Activated CD4-positive, alpha-beta T cell treated with anti-CD3 and anti-CD28 coated beads, Interleukin-2, amount 50 U/mL, for 1 hour (primary cell): Measurements from ENCODE around the gene MYRF.
A peak's percentile ranks its signal among the peaks of the same experiment; 100 is the strongest.

Experiments used
- DNase-seq: peaks from one replicate; pipeline ENCODE4 v3.0.0-alpha.2; 2020

MYRF gene

GRCh38 chr11:61762223-61762615, 9.8 kb downstream of the MYRF start:
- DNase-seq = no peak

- DNase-seq = no peak
Observed at GRCh38 chr11:61762798-61763197, 10.4 kb downstream of the MYRF start.

GRCh38 chr11:61763930-61764605, 11.6 kb downstream of the MYRF start:
- no peak for DNase-seq

- DNase-seq = no peak
Observed at GRCh38 chr11:61764606-61765260, 12.3 kb downstream of the MYRF start.

- DNase-seq = no peak
Observed at GRCh38 chr11:61765550-61766253, 13.3 kb downstream of the MYRF start.

GRCh38 chr11:61766353-61766841, 14.0 kb downstream of the MYRF start:
- no peak for DNase-seq

- no peak for DNase-seq
Observed at GRCh38 chr11:61768376-61769076, 16.1 kb downstream of the MYRF start.

GRCh38 chr11:61769169-61769920, 16.9 kb downstream of the MYRF start:
- DNase-seq = no peak

GRCh38 chr11:61769946-61770683, 17.7 kb downstream of the MYRF start:
- no peak for DNase-seq

GRCh38 chr11:61771195-61771894, 18.9 kb downstream of the MYRF start:
- no peak for DNase-seq

GRCh38 chr11:61771985-61772455, 19.6 kb downstream of the MYRF start:
- no peak for DNase-seq

- no peak for DNase-seq
Observed at GRCh38 chr11:61773356-61773755, 20.9 kb downstream of the MYRF start.

GRCh38 chr11:61773809-61774208, 21.4 kb downstream of the MYRF start:
- no peak for DNase-seq

- DNase-seq = no peak
Observed at GRCh38 chr11:61774411-61774810, 22.0 kb downstream of the MYRF start.

- DNase-seq = no peak
Observed at GRCh38 chr11:61775106-61775505, 22.7 kb downstream of the MYRF start.

GRCh38 chr11:61775606-61776554, 23.4 kb downstream of the MYRF start:
- DNase-seq = no peak

- DNase-seq = peak; percentile 50
Observed at GRCh38 chr11:61776561-61777075, 24.2 kb downstream of the MYRF start.

GRCh38 chr11:61777234-61778090, 25.0 kb downstream of the MYRF start:
- peak; percentile 56 for DNase-seq
